Lower leg skin (tissue), 3 donors: ENCODE measurements around the gene CNN3.

ENCODE experiments used
- CTCF ChIP-seq, 3 donors: fragments of 450-650 bp; IDR thresholded peaks; one replicate each; pipeline ENCODE4 v1.5.1; 2016; ENCODE audit warnings: antibody characterized with exemption in 3 of 3, mild to moderate bottlenecking in 3 of 3, moderate library complexity in 2 of 3
- POLR2A ChIP-seq, 2 donors: fragments of 450-650 bp; IDR thresholded peaks; one replicate each; pipeline ENCODE4 v1.6.1; 2016 to 2017; ENCODE audit warnings: antibody characterized with exemption in 2 of 2, mild to moderate bottlenecking in 1 of 2, moderate library complexity in 1 of 2

- TF ChIP-seq CTCF (IDR thresholded peaks at IDR 0.05) (no peak), POLR2A (IDR thresholded peaks at IDR 0.05) (no peak)
Observed at GRCh38 chr1:94954263-94955220, 27.6 kb upstream of the CNN3 start.
